HepG2 (cell line): Measurements from ENCODE around the gene FAM174B. TPM values are rescaled to one million over a fixed set of nuclear protein-coding genes. Genes with fewer than 3 reads are reported as not detected.

Experiments used
- CREB1 ChIP-seq, 2 experiments: fragments of 450-650 bp in 1 of 2; IDR thresholded peaks; 2 replicates each; pipeline ENCODE4 v1.6.1; 2016 to 2017; ENCODE audit warnings: control low read depth in 1 of 2, mild to moderate bottlenecking in 1 of 2, missing compliant biosample characterization in 1 of 2, missing genetic modification characterization in 1 of 2
- EP300 ChIP-seq, 3 experiments: sonication (generic) in 1 of 3; formaldehyde crosslinking in 1 of 3; IDR thresholded peaks; 2 replicates each; pipeline versions ENCODE4 v1.5.1 to v1.6.1; 2011 to 2020; ENCODE audit warnings: low read depth in 2 of 3, low read length in 2 of 3, borderline replicate concordance in 1 of 3, improper control_type of control experiment in 1 of 3, mild to moderate bottlenecking in 1 of 3, missing genetic modification reagents in 1 of 3, moderate library complexity in 1 of 3
- FOXC1 ChIP-seq: sonication (generic); formaldehyde crosslinking; IDR thresholded peaks from 2 replicates; pipeline ENCODE4 v1.8.0; 2022; ENCODE audit warnings: mild to moderate bottlenecking, missing genetic modification reagents, borderline replicate concordance
- IKZF1 ChIP-seq: fragments of 450-650 bp; IDR thresholded peaks from 2 replicates; pipeline ENCODE4 v1.7.1; 2016
- ISL2 ChIP-seq: sonication (generic); formaldehyde crosslinking; IDR thresholded peaks from 2 replicates; pipeline ENCODE4 v1.5.0; 2020; ENCODE audit warnings: missing genetic modification reagents
- PHB2 ChIP-seq: fragments of 450-650 bp; IDR thresholded peaks from 2 replicates; pipeline ENCODE4 v1.6.1; 2018; ENCODE audit not compliant: partially characterized antibody
- PHF21A ChIP-seq: sonication (generic); formaldehyde crosslinking; IDR thresholded peaks from 2 replicates; pipeline ENCODE4 v1.5.0; 2020; ENCODE audit warnings: mild to moderate bottlenecking, missing genetic modification reagents
- SP5 ChIP-seq: IDR thresholded peaks from 2 replicates; pipeline ENCODE4 v1.6.1; 2016; ENCODE audit warnings: low read depth, borderline replicate concordance
- ZBTB21 ChIP-seq: sonication (generic); formaldehyde crosslinking; IDR thresholded peaks from 2 replicates; pipeline ENCODE4 v1.4.0; 2020; ENCODE audit warnings: missing genetic modification reagents
- ZBTB43 ChIP-seq: sonication (generic); formaldehyde crosslinking; conservative IDR thresholded peaks from 2 replicates; pipeline ENCODE4 v1.4.0; 2020; ENCODE audit warnings: missing genetic modification reagents
- ZNF550 ChIP-seq: sonication (generic); formaldehyde crosslinking; IDR thresholded peaks from 2 replicates; pipeline ENCODE4 v1.4.0; 2020; ENCODE audit warnings: mild to moderate bottlenecking, missing genetic modification reagents, borderline replicate concordance
- ZNF775 ChIP-seq: sonication (generic); formaldehyde crosslinking; IDR thresholded peaks from 2 replicates; pipeline ENCODE4 v1.4.0; 2020; ENCODE audit warnings: missing genetic modification reagents, mild to moderate bottlenecking, moderate library complexity, borderline replicate concordance
- ZSCAN12 ChIP-seq: sonication (generic); formaldehyde crosslinking; IDR thresholded peaks from 2 replicates; pipeline ENCODE4 v1.9.0; 2021; ENCODE audit warnings: mild to moderate bottlenecking, missing genetic modification reagents
- ZZZ3 ChIP-seq: sonication (generic); formaldehyde crosslinking; IDR thresholded peaks from 2 replicates; pipeline ENCODE4 v1.4.0; 2020; ENCODE audit warnings: missing genetic modification reagents, mild to moderate bottlenecking, borderline replicate concordance
- polyA plus RNA-seq, 8 experiments: library from polyadenylated mRNA; depleted of rRNA in 3 of 8; stranded (reverse) in 7 of 8; unstranded in 1 of 8; fragments of >200 nt; fragmentation: Illumina TruSeq in 4 of 8; extraction: Trizol in 4 of 8; gene quantifications; 2 replicates each; pipeline versions ENCODE4 v1.2.1 to v1.2.3, GENCODE V29; 2011 to 2016; ENCODE audit warnings: low read depth in 4 of 8, missing spikeins in 1 of 8, mixed read lengths in 1 of 8; ENCODE audit not compliant: insufficient read depth in 1 of 8
- total RNA-seq, 5 experiments: library from RNA; depleted of rRNA; stranded (reverse); fragments of >200 nt; fragmentation: Illumina TruSeq; extraction: Trizol; gene quantifications; 2 replicates each; pipeline ENCODE4 v1.2.3, GENCODE V29; 2016; ENCODE audit warnings: low read depth in 1 of 5
- TF ChIP-seq, protein P1 (sequence below): sonication (generic); formaldehyde crosslinking; IDR thresholded peaks from 2 replicates; pipeline ENCODE4 v1.5.1; 2020; ENCODE audit warnings: mild to moderate bottlenecking, moderate library complexity, missing genetic modification reagents
- TF ChIP-seq, protein P2 (sequence below): sonication (generic); formaldehyde crosslinking; IDR thresholded peaks from 2 replicates; pipeline ENCODE4 v1.4.0; 2020; ENCODE audit warnings: mild to moderate bottlenecking, missing genetic modification reagents, borderline replicate concordance
- TF ChIP-seq, protein P3 (sequence below): sonication (generic); formaldehyde crosslinking; IDR thresholded peaks from 2 replicates; pipeline ENCODE4 v1.8.1; 2023; ENCODE audit warnings: mild to moderate bottlenecking, moderate library complexity, missing genetic modification reagents
- TF ChIP-seq, protein P4 (sequence below): IDR thresholded peaks from 2 replicates; pipeline ENCODE4 v1.6.1; 2012; ENCODE audit warnings: low read length, improper control_type of control experiment

Gene FAM174B
- total and polyA plus RNA-seq, 2 of the 13 experiments (the other 11 are each of a cell fraction or from before 2014, with no cell fraction given) = 0.90 to 2.1 TPM

- TF ChIP-seq CREB1 (IDR thresholded peaks at IDR 0.05) = no peak
- no peak; the same call in 1 of the 2 replicates for TF ChIP-seq CREB1 (CRISPR knock-in tag; IDR thresholded peaks at IDR 0.05)
- no peak for TF ChIP-seq ZZZ3 (CRISPR knock-in tag)
- TF ChIP-seq, protein P1, sequence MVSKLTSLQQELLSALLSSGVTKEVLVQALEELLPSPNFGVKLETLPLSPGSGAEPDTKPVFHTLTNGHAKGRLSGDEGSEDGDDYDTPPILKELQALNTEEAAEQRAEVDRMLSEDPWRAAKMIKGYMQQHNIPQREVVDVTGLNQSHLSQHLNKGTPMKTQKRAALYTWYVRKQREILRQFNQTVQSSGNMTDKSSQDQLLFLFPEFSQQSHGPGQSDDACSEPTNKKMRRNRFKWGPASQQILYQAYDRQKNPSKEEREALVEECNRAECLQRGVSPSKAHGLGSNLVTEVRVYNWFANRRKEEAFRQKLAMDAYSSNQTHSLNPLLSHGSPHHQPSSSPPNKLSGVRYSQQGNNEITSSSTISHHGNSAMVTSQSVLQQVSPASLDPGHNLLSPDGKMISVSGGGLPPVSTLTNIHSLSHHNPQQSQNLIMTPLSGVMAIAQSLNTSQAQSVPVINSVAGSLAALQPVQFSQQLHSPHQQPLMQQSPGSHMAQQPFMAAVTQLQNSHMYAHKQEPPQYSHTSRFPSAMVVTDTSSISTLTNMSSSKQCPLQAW (CRISPR knock-in tag) = peak; percentile 36; the same call in 1 of the 2 replicates
- no peak for TF ChIP-seq ZNF550 (CRISPR knock-in tag)
- no peak for TF ChIP-seq ZSCAN12 (CRISPR knock-in tag)
- peak; percentile 59 for TF ChIP-seq PHF21A (CRISPR knock-in tag)
- no peak for TF ChIP-seq PHB2
- TF ChIP-seq, protein P2, sequence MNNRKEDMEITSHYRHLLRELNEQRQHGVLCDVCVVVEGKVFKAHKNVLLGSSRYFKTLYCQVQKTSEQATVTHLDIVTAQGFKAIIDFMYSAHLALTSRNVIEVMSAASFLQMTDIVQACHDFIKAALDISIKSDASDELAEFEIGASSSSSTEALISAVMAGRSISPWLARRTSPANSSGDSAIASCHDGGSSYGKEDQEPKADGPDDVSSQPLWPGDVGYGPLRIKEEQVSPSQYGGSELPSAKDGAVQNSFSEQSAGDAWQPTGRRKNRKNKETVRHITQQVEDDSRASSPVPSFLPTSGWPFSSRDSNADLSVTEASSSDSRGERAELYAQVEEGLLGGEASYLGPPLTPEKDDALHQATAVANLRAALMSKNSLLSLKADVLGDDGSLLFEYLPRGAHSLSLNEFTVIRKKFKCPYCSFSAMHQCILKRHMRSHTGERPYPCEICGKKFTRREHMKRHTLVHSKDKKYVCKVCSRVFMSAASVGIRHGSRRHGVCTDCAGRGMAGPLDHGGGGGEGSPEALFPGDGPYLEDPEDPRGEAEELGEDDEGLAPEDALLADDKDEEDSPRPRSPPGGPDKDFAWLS (CRISPR knock-in tag) = no peak
- TF ChIP-seq FOXC1 = no peak
- TF ChIP-seq ZBTB43 = no peak
- no peak for TF ChIP-seq ZNF775
- TF ChIP-seq, protein P3, sequence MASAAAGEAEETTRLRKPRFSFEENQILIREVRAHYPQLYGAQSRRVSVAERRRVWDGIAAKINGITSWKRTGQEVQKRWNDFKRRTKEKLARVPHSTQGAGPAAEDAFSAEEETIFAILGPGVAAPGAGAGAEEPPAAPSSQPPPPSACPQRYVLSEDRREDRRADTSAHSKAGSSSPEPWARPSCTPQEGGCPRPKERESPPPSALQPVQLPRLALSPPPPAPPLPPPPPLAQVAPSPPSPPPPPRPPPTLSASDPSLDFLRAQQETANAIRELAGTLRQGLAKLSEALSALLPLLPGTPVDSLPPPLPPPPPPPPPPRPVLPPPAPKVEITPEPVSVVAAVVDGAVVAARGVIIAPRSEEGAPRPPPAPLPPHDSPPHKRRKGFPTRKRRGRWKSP (CRISPR knock-in tag) = no peak
- TF ChIP-seq IKZF1 = no peak
- TF ChIP-seq ZBTB21 (CRISPR knock-in tag) = no peak
- TF ChIP-seq SP5 (CRISPR knock-in tag) = peak; percentile 28; the same call in 1 of the 2 replicates
- TF ChIP-seq, protein P4, sequence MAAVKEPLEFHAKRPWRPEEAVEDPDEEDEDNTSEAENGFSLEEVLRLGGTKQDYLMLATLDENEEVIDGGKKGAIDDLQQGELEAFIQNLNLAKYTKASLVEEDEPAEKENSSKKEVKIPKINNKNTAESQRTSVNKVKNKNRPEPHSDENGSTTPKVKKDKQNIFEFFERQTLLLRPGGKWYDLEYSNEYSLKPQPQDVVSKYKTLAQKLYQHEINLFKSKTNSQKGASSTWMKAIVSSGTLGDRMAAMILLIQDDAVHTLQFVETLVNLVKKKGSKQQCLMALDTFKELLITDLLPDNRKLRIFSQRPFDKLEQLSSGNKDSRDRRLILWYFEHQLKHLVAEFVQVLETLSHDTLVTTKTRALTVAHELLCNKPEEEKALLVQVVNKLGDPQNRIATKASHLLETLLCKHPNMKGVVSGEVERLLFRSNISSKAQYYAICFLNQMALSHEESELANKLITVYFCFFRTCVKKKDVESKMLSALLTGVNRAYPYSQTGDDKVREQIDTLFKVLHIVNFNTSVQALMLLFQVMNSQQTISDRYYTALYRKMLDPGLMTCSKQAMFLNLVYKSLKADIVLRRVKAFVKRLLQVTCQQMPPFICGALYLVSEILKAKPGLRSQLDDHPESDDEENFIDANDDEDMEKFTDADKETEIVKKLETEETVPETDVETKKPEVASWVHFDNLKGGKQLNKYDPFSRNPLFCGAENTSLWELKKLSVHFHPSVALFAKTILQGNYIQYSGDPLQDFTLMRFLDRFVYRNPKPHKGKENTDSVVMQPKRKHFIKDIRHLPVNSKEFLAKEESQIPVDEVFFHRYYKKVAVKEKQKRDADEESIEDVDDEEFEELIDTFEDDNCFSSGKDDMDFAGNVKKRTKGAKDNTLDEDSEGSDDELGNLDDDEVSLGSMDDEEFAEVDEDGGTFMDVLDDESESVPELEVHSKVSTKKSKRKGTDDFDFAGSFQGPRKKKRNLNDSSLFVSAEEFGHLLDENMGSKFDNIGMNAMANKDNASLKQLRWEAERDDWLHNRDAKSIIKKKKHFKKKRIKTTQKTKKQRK = no peak
- 0 out of 4 replicates have a peak, but pooled peaks of 1 of the 2 experiments have one; percentile 41 for TF ChIP-seq EP300 (IDR thresholded peaks at IDR 0.05; ENCODE audit: low read depth in 2 of 2, low read length in 2 of 2)
- no peak; the same call in 1 of the 2 replicates for TF ChIP-seq EP300 (CRISPR knock-in tag; IDR thresholded peaks at IDR 0.05; ENCODE audit: borderline replicate concordance)
- TF ChIP-seq ISL2 (CRISPR knock-in tag) = peak; percentile 33
Measured at GRCh38 chr15:92617549-92618520, 37.7 kb downstream of the FAM174B start (continued).
